ENCODE measurements around the gene TEX11.
"Not testable (repeated sequence)": the region's sequence is repeated elsewhere in the genome, so short reads cannot be mapped to it uniquely, and the experiment has no call there.

TEX11 gene

GRCh38 chrX:70852294-70852693 lies 56.2 kb downstream of the TEX11 start:
- H3K9ac ChIP-seq: no peak overlapping the region
- peaks cover 70% of the 10 kb centered on the region for H3K27me3 ChIP-seq
- H3K4me1 ChIP-seq: no peaks in the 10 kb centered on the region
- H3K4me3 ChIP-seq: no peak overlapping the region
- peak; percentile 59; the same call in 1 of the 2 replicates for TF ChIP-seq Cebpa-rat (IDR thresholded peaks at IDR 0.05)
- H3K27ac ChIP-seq: no peak overlapping the region
- no peaks in the 10 kb centered on the region for H4K20me1 ChIP-seq
- no peaks in the 10 kb centered on the region for H3K36me3 ChIP-seq
- no peak overlapping the region for H3K4me2 ChIP-seq
- no peaks in the 10 kb centered on the region for H3K9me3 ChIP-seq

GRCh38 chrX:70844081-70844480 lies 64.4 kb downstream of the TEX11 start:
- not testable (repeated sequence) for H3K27ac ChIP-seq, H3K9ac ChIP-seq, H3K36me3 ChIP-seq, H3K4me3 ChIP-seq, H3K9me3 ChIP-seq, H3K4me1 ChIP-seq, H4K20me1 ChIP-seq, H3K4me2 ChIP-seq
- peaks cover 30% of the 10 kb centered on the region for H3K27me3 ChIP-seq

GRCh38 chrX:70843620-70844019 lies 64.9 kb downstream of the TEX11 start:
- H3K36me3 ChIP-seq, H3K4me3 ChIP-seq, H3K4me1 ChIP-seq, H3K9ac ChIP-seq, H3K4me2 ChIP-seq, H4K20me1 ChIP-seq, H3K27ac ChIP-seq: not testable (repeated sequence)
- Histone ChIP-seq H3K9me3 (peaks cover 13% of the 10 kb centered on the region), H3K27me3 (peaks cover 26% of the 10 kb centered on the region)

- no peak overlapping the region for H3K9ac ChIP-seq
- no peaks in the 10 kb centered on the region for H3K36me3 ChIP-seq
- H3K27ac ChIP-seq: no peak overlapping the region
- no peak overlapping the region for H3K4me2 ChIP-seq
- H3K27me3 ChIP-seq: peaks cover 45% of the 10 kb centered on the region
- H3K9me3 ChIP-seq: peaks cover 18% of the 10 kb centered on the region
- H3K4me1 ChIP-seq: no peaks in the 10 kb centered on the region
- no peak for TF ChIP-seq Cebpa-rat (IDR thresholded peaks at IDR 0.05)
- no peaks in the 10 kb centered on the region for H4K20me1 ChIP-seq
- no peak overlapping the region for H3K4me3 ChIP-seq
These were observed 73.9 kb downstream of the TEX11 start for GRCh38 chrX:70834589-70834988.

GRCh38 chrX:70826715-70827114 lies 81.8 kb downstream of the TEX11 start:
- Histone ChIP-seq H3K4me1 (no peaks in the 10 kb centered on the region), H3K9ac (no peak overlapping the region), H3K27me3 (peaks cover 74% of the 10 kb centered on the region), H4K20me1 (no peaks in the 10 kb centered on the region), H3K4me3 (no peak overlapping the region), H3K9me3 (no peaks in the 10 kb centered on the region), H3K4me2 (no peak overlapping the region), H3K36me3 (no peaks in the 10 kb centered on the region), H3K27ac (no peak overlapping the region)
- TF ChIP-seq Cebpa-rat (IDR thresholded peaks at IDR 0.05): no peak

GRCh38 chrX:70825366-70825765 lies 83.1 kb downstream of the TEX11 start:
- Histone ChIP-seq H3K27me3 (peaks cover 73% of the 10 kb centered on the region), H3K36me3 (no peaks in the 10 kb centered on the region), H3K9me3 (peaks cover 5% of the 10 kb centered on the region), H3K9ac (no peak overlapping the region), H3K27ac (no peak overlapping the region), H4K20me1 (no peaks in the 10 kb centered on the region), H3K4me3 (no peak overlapping the region), H3K4me1 (no peaks in the 10 kb centered on the region), H3K4me2 (no peak overlapping the region)
- no peak for TF ChIP-seq Cebpa-rat (IDR thresholded peaks at IDR 0.05)

GRCh38 chrX:70808942-70809940 lies 99.3 kb downstream of the TEX11 start:
- TF ChIP-seq Cebpa-rat (IDR thresholded peaks at IDR 0.05): no peak

GRCh38 chrX:70806081-70806480 lies 102.4 kb downstream of the TEX11 start:
- H3K4me3 ChIP-seq: no peak overlapping the region
- H3K4me2 ChIP-seq: no peak overlapping the region
- no peaks in the 10 kb centered on the region for H3K36me3 ChIP-seq
- H3K9me3 ChIP-seq: no peaks in the 10 kb centered on the region
- no peak for TF ChIP-seq Cebpa-rat (IDR thresholded peaks at IDR 0.05)
- H3K4me1 ChIP-seq: no peaks in the 10 kb centered on the region
- H3K27me3 ChIP-seq: peaks cover 51% of the 10 kb centered on the region
- no peak overlapping the region for H3K9ac ChIP-seq
- no peaks in the 10 kb centered on the region for H4K20me1 ChIP-seq
- H3K27ac ChIP-seq: no peak overlapping the region

More at GRCh38 chrX:70808942-70809940, 99.3 kb downstream of the TEX11 start:
- H3K36me3 ChIP-seq: no peaks in the 10 kb centered on the region
- H3K4me2 ChIP-seq: no peak overlapping the region
- peaks cover 26% of the 10 kb centered on the region; the same call in 1 of the 2 replicates for H3K27me3 ChIP-seq
- no peaks in the 10 kb centered on the region for H4K20me1 ChIP-seq
- no peak overlapping the region for H3K4me3 ChIP-seq
- no peaks in the 10 kb centered on the region for H3K4me1 ChIP-seq
- no peak overlapping the region for H3K9ac ChIP-seq
- H3K9me3 ChIP-seq: no peaks in the 10 kb centered on the region; the same call in 1 of the 2 replicates
- no peak overlapping the region for H3K27ac ChIP-seq

- not testable (repeated sequence) for H4K20me1 ChIP-seq, H3K4me2 ChIP-seq
These were observed 111.8 kb downstream of the TEX11 start for GRCh38 chrX:70796742-70797141.

GRCh38 chrX:70774223-70774622 lies 134.3 kb downstream of the TEX11 start:
- H3K9me3 ChIP-seq: no peaks in the 10 kb centered on the region
- no peaks in the 10 kb centered on the region for H4K20me1 ChIP-seq
- no peaks in the 10 kb centered on the region for H3K4me1 ChIP-seq
- H3K4me2 ChIP-seq: no peak overlapping the region
- no peak overlapping the region for H3K27ac ChIP-seq
- no peak for TF ChIP-seq Cebpa-rat (IDR thresholded peaks at IDR 0.05)
- peaks cover 24% of the 10 kb centered on the region for H3K27me3 ChIP-seq
- no peaks in the 10 kb centered on the region for H3K36me3 ChIP-seq
- H3K4me3 ChIP-seq: no peak overlapping the region
- H3K9ac ChIP-seq: no peak overlapping the region

More at GRCh38 chrX:70796742-70797141, 111.8 kb downstream of the TEX11 start:
- H3K36me3 ChIP-seq, H3K4me1 ChIP-seq, H3K9ac ChIP-seq, H3K27ac ChIP-seq, H3K4me3 ChIP-seq, H3K9me3 ChIP-seq: not testable (repeated sequence)
- peaks cover 72% of the 10 kb centered on the region for H3K27me3 ChIP-seq
